Measurements from ENCODE around the gene PLP2. TPM values are rescaled to one million over a fixed set of nuclear protein-coding genes. Genes with fewer than 3 reads are reported as not detected.

Gene PLP2
- total and polyA plus RNA-seq, 4 experiments from 2014 or later = 132 to 334 (median 187) TPM

- H3K36me3 Mint-ChIP-seq = peaks cover 4 to 6% of the 10 kb centered on the region in 2 donors
- Histone ChIP-seq H3K27ac (ENCODE audit: low read depth, low read length) (peak within 1 kb of the TSS; percentile 58), H3K4me3 (ENCODE audit: low read length in 2 of 2) (peak within 1 kb of the TSS; percentile 47 to 58), H3K36me3 (ENCODE audit: insufficient read depth, low read length) (no peaks in the 10 kb centered on the region), H3K9me3 (ENCODE audit: control insufficient read depth in 1 of 2, low read length in 2 of 2) (no peaks in the 10 kb centered on the region), H3K4me1 (ENCODE audit: insufficient read depth, low read length) (peaks cover 12% of the 10 kb centered on the region), H3K27me3 (ENCODE audit: insufficient read depth, low read length) (no peaks in the 10 kb centered on the region)
- H3K9me3 Mint-ChIP-seq = no peaks in the 10 kb centered on the region
- H3K4me1 Mint-ChIP-seq = peaks cover 9 to 27% (median 17%) of the 10 kb centered on the region in 4 donors
- DNase-seq = peak; percentile 54 to 70 (median 61)
- H3K27me3 Mint-ChIP-seq = no peaks in the 10 kb centered on the region
- ChIA-PET POLR2A (ENCODE audit: partially characterized antibody) (interaction anchor here (1.1 to 1.9 kb wide), 2 partner anchors 19 to 31 kb away, joined by 3 to 11 read pairs; no protein-coding TSS in a partner anchor), CTCF (ENCODE audit: partially characterized antibody) (interaction anchor here (1.1 to 1.6 kb wide), 2 partner anchors 19 to 31 kb away, joined by 3 to 4 read pairs; no protein-coding TSS in a partner anchor)
- intact Hi-C loops (cut with micrococcal nuclease) = loop anchor here (2.0 kb wide), 1 partner anchor 14 kb away; no protein-coding TSS in a partner anchor
- peak within 1 kb of the TSS; percentile 76 to 90 (median 82) for H3K4me3 Mint-ChIP-seq
- peak within 1 kb of the TSS; percentile 30 to 88 (median 70) for H3K27ac Mint-ChIP-seq
Measured at GRCh38 chrX:49186125-49187027, 14.7 kb downstream of the PLP2 start, which contains the start of gene PRICKLE3. TSS of gene PRICKLE3 (minus strand) at chrX:49186373. CDS start at chrX:49186297, 76 bp downstream.

DNA sequence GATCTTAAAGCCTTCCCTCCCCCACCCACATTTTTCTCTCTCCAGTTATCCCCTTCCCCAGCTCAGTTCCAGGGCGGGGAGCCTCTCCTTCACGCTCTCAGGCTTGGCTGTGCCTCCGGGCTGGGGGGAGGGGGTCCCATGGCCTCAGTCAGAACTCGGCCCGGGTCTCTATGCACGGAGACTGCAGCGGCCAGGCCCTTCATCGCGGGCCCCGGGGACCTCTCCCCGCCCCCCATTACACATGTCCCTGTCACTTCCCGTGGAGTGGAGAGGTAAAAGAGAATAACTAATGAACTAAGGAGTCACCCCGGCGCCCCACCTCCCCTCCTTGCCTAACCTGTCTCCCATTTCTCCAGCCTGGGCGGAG lies 15.3 kb downstream of the PLP2 start:
- Histone ChIP-seq H3K27ac (ENCODE audit: low read depth, low read length) (no peak overlapping the region), H3K4me1 (ENCODE audit: insufficient read depth, low read length) (peaks cover 13% of the 10 kb centered on the region), H3K9me3 (ENCODE audit: control insufficient read depth in 1 of 2, low read length in 2 of 2) (no peaks in the 10 kb centered on the region), H3K36me3 (ENCODE audit: insufficient read depth, low read length) (no peaks in the 10 kb centered on the region), H3K27me3 (ENCODE audit: insufficient read depth, low read length) (no peaks in the 10 kb centered on the region), H3K4me3 (ENCODE audit: low read length in 2 of 2) (no peak overlapping the region)
- Mint-ChIP-seq H3K36me3 (peaks cover 4 to 6% of the 10 kb centered on the region in 2 donors), H3K27me3 (no peaks in the 10 kb centered on the region), H3K9me3 (no peaks in the 10 kb centered on the region), H3K27ac (peak overlapping the region in 1 of 7 donors; percentile 11), H3K4me1 (peaks cover 9 to 27% (median 17%) of the 10 kb centered on the region in 4 donors), H3K4me3 (peak overlapping the region in 4 of 8 donors; percentile 15 to 61 (median 38))
- DNase-seq = no peak
- ChIA-PET POLR2A (ENCODE audit: partially characterized antibody) (interaction anchor here (1.1 kb wide), 1 partner anchor 31 kb away, joined by 3 read pairs; no protein-coding TSS in a partner anchor), CTCF (ENCODE audit: partially characterized antibody) (interaction anchor here (1.6 kb wide), 1 partner anchor 31 kb away, joined by 4 read pairs; no protein-coding TSS in a partner anchor)
- intact Hi-C loops (cut with micrococcal nuclease) = loop anchor here (2.0 kb wide), 1 partner anchor 14 kb away; no protein-coding TSS in a partner anchor

- no peak overlapping the region for H3K4me3 ChIP-seq (ENCODE audit: low read length in 2 of 2)
- H3K27ac ChIP-seq (ENCODE audit: low read depth, low read length) = no peak overlapping the region
- no peaks in the 10 kb centered on the region for H3K9me3 ChIP-seq (ENCODE audit: control insufficient read depth in 1 of 2, low read length in 2 of 2)
- intact Hi-C loops (cut with micrococcal nuclease) = loop anchor here (2.0 kb wide), 1 partner anchor 15 kb away; no protein-coding TSS in a partner anchor
- CTCF ChIA-PET (ENCODE audit: partially characterized antibody) = interaction anchor here (0.6 to 2.5 kb wide), 3 partner anchors 19 to 32 kb away, joined by 3 to 8 read pairs (median 4); no protein-coding TSS in a partner anchor
- H3K27me3 ChIP-seq (ENCODE audit: insufficient read depth, low read length) = no peaks in the 10 kb centered on the region
- no peaks in the 10 kb centered on the region for H3K36me3 ChIP-seq (ENCODE audit: insufficient read depth, low read length)
- no peaks in the 10 kb centered on the region for H3K27me3 Mint-ChIP-seq
- POLR2A ChIA-PET (ENCODE audit: partially characterized antibody) = no interaction called here
- no peaks in the 10 kb centered on the region for H3K9me3 Mint-ChIP-seq
- H3K36me3 Mint-ChIP-seq = peaks cover 0 to 2% of the 10 kb centered on the region in 2 donors
- H3K4me1 Mint-ChIP-seq = peaks cover 11 to 28% (median 18%) of the 10 kb centered on the region in 4 donors
- H3K4me1 ChIP-seq (ENCODE audit: insufficient read depth, low read length) = peaks cover 18% of the 10 kb centered on the region
- peak overlapping the region in 1 of 8 donors; percentile 25 for H3K4me3 Mint-ChIP-seq
- DNase-seq = no peak
- peak overlapping the region in 1 of 7 donors; percentile 60 for H3K27ac Mint-ChIP-seq
Measured at GRCh38 chrX:49187526-49187925, 15.8 kb downstream of the PLP2 start.

- Histone ChIP-seq H3K27me3 (ENCODE audit: insufficient read depth, low read length) (no peaks in the 10 kb centered on the region), H3K36me3 (ENCODE audit: insufficient read depth, low read length) (no peaks in the 10 kb centered on the region), H3K27ac (ENCODE audit: low read depth, low read length) (no peak overlapping the region), H3K4me3 (ENCODE audit: low read length in 2 of 2) (no peak overlapping the region), H3K9me3 (ENCODE audit: control insufficient read depth in 1 of 2, low read length in 2 of 2) (no peaks in the 10 kb centered on the region), H3K4me1 (ENCODE audit: insufficient read depth, low read length) (peaks cover 29% of the 10 kb centered on the region)
- H3K9me3 Mint-ChIP-seq = no peaks in the 10 kb centered on the region
- H3K36me3 Mint-ChIP-seq = peaks cover 0 to 2% of the 10 kb centered on the region in 2 donors
- H3K27ac Mint-ChIP-seq = no peak overlapping the region
- peak overlapping the region in 2 of 8 donors; percentile 0 to 12 for H3K4me3 Mint-ChIP-seq
- ChIA-PET CTCF (ENCODE audit: partially characterized antibody) (interaction anchor here (2.5 kb wide), 1 partner anchor 22 kb away, joined by 8 read pairs; no protein-coding TSS in a partner anchor), POLR2A (ENCODE audit: partially characterized antibody) (no interaction called here)
- intact Hi-C loops (cut with micrococcal nuclease) = no loop called here
- no peak for DNase-seq
- H3K27me3 Mint-ChIP-seq = no peaks in the 10 kb centered on the region
- peaks cover 18 to 38% (median 25%) of the 10 kb centered on the region in 4 donors for H3K4me1 Mint-ChIP-seq
Measured at GRCh38 chrX:49188468-49189076, 16.9 kb downstream of the PLP2 start.

- peaks cover 26% of the 10 kb centered on the region for H3K4me1 ChIP-seq (ENCODE audit: insufficient read depth, low read length)
- no peaks in the 10 kb centered on the region for H3K27me3 Mint-ChIP-seq
- intact Hi-C loops (cut with micrococcal nuclease) = loop anchor here (5.0 to 10.0 kb wide), 3 partner anchors 32 to 685 kb away; partner anchors contain the start of genes CCDC22 and USP27X
- H3K4me1 Mint-ChIP-seq = peaks cover 20 to 36% (median 28%) of the 10 kb centered on the region in 4 donors
- H3K4me3 ChIP-seq (ENCODE audit: low read length in 2 of 2) = no peak overlapping the region
- peak overlapping the region in 6 of 8 donors; percentile 13 to 85 (median 24) for H3K4me3 Mint-ChIP-seq
- ChIA-PET POLR2A (ENCODE audit: partially characterized antibody) (interaction anchor here (0.9 kb wide), 1 partner anchor 79 kb away, joined by 3 read pairs; no protein-coding TSS in a partner anchor), CTCF (ENCODE audit: partially characterized antibody) (interaction anchor here (2.5 kb wide), 1 partner anchor 23 kb away, joined by 8 read pairs; no protein-coding TSS in a partner anchor)
- no peaks in the 10 kb centered on the region for H3K27me3 ChIP-seq (ENCODE audit: insufficient read depth, low read length)
- H3K9me3 ChIP-seq (ENCODE audit: control insufficient read depth in 1 of 2, low read length in 2 of 2) = no peaks in the 10 kb centered on the region
- no peaks in the 10 kb centered on the region for H3K36me3 ChIP-seq (ENCODE audit: insufficient read depth, low read length)
- H3K36me3 Mint-ChIP-seq = peaks cover 0 to 2% of the 10 kb centered on the region in 2 donors
- H3K27ac ChIP-seq (ENCODE audit: low read depth, low read length) = no peak overlapping the region
- peak overlapping the region in 3 of 7 donors; percentile 10 to 81 (median 47) for H3K27ac Mint-ChIP-seq
- H3K9me3 Mint-ChIP-seq = no peaks in the 10 kb centered on the region
- no peak for DNase-seq
Measured at GRCh38 chrX:49189606-49190005, 17.9 kb downstream of the PLP2 start.

- Mint-ChIP-seq H3K27me3 (no peaks in the 10 kb centered on the region), H3K4me1 (peaks cover 17 to 27% (median 22%) of the 10 kb centered on the region in 4 donors), H3K9me3 (no peaks in the 10 kb centered on the region), H3K36me3 (peaks cover 0 to 2% of the 10 kb centered on the region in 2 donors), H3K4me3 (peak overlapping the region; percentile 68 to 96 (median 91)), H3K27ac (peak overlapping the region; percentile 47 to 98 (median 94))
- H3K4me1 ChIP-seq (ENCODE audit: insufficient read depth, low read length) = peaks cover 18% of the 10 kb centered on the region
- ChIA-PET CTCF (ENCODE audit: partially characterized antibody) (interaction anchor here (0.6 to 3.7 kb wide), 6 partner anchors 10 to 39 kb away, joined by 3 to 27 read pairs (median 4); no protein-coding TSS in a partner anchor), POLR2A (ENCODE audit: partially characterized antibody) (interaction anchor here (0.6 to 1.5 kb wide), 23 partner anchors 10 to 651 kb away, joined by 3 to 26 read pairs (median 4); partner anchors contain the start of genes CACNA1F, FOXP3, GPKOW and GRIPAP1)
- peak; percentile 86 to 95 (median 93) for DNase-seq
- H3K27me3 ChIP-seq (ENCODE audit: insufficient read depth, low read length) = no peaks in the 10 kb centered on the region
- H3K36me3 ChIP-seq (ENCODE audit: insufficient read depth, low read length) = no peaks in the 10 kb centered on the region
- H3K9me3 ChIP-seq (ENCODE audit: control insufficient read depth in 1 of 2, low read length in 2 of 2) = no peaks in the 10 kb centered on the region
- intact Hi-C loops (cut with micrococcal nuclease) = loop anchor here (1.0 to 10.0 kb wide), 5 partner anchors 9 to 684 kb away; partner anchors contain the start of genes CCDC22, PPP1R3F, SYP and USP27X
- peak overlapping the region; percentile 69 for H3K27ac ChIP-seq (ENCODE audit: low read depth, low read length)
- H3K4me3 ChIP-seq (ENCODE audit: low read length in 2 of 2) = peak overlapping the region; percentile 52 to 74
Measured at GRCh38 chrX:49190821-49191573, 19.3 kb downstream of the PLP2 start.

Data from CD4-positive, alpha-beta memory T cell (primary cell).